DMS53 treated with DMSO at 0.1 percent for 48 hours (cell line): ENCODE results near the gene KIRREL1.

Experiments used
- DNase-seq: peaks from one replicate; lab custom pipeline; 2025; ENCODE audit not compliant: unreplicated experiment; lab: John Stamatoyannopoulos, UW

Gene KIRREL1

DNA sequence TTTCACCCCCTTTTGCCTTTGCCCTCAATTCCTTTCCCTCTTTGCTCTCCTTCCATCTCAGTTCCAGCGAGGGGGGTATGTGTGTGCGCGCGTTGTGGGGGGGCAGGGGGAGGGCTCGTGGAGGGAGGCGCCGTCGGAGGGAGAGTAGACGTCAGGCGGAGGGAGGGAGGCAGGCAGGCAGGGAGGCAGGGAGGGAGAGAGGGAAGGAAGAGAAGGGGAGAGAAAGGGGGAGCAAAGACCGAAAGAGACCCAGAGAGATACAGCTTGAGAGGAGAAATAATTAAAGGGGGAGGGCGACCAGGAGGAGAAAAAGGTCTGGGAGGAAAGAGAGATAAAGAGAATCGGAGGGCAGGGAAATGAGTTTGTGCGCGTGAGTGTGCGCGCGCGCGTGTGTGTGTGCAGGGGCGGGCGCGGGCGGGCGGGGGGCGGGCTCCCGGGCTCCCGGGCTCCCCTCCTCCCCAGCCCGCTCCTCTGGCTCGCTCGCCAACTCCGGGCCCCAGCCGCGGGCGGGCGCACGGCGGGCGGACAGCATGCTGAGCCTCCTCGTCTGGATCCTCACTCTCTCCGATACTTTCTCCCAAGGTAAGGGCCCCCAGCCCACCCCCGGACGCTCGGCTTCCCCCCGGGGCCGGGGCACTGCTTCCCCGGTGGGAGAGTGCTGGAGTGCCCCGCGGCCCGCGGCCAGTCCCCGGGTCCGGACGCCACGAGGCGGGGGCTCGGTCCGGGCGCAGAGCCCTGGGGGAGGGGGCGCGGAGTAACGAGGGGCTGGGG, at the start of gene KIRREL1:
TSS of gene KIRREL1 (plus strand) at position 499 of the 771 bp plus-strand sequence. CDS start at position 531, 32 bp downstream.
- DNase-seq: peak; percentile 6

DNA sequence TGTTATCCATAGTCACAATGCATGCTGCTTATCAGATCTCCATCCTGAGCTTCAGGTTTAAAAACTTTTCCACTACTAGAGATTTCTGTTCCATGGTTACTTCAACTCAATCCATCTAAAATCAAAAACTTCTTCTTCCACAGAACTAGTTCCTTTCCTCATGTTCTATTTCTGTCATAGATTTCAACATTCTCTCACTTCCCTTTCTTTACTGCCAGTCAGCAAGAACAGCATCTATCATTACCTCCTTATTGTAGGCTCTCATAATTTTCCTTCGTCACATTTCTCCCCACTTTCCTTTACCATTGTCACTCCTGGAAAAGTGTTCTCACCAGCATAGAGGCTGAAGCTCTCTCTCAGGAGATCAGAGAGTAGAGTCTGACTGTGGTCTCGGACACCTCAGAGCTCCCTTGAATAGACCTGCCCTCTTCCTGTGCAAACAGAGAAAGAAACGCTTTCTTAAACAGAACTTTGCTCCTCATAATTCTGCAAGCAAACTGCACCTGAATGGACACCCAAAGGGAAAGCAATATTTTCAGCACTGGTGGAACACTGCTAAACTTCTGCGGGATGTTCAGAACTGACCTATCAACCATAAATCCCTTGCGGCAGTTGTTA, 48.7 kb upstream of the KIRREL1 start:
- no peak for DNase-seq

DNA sequence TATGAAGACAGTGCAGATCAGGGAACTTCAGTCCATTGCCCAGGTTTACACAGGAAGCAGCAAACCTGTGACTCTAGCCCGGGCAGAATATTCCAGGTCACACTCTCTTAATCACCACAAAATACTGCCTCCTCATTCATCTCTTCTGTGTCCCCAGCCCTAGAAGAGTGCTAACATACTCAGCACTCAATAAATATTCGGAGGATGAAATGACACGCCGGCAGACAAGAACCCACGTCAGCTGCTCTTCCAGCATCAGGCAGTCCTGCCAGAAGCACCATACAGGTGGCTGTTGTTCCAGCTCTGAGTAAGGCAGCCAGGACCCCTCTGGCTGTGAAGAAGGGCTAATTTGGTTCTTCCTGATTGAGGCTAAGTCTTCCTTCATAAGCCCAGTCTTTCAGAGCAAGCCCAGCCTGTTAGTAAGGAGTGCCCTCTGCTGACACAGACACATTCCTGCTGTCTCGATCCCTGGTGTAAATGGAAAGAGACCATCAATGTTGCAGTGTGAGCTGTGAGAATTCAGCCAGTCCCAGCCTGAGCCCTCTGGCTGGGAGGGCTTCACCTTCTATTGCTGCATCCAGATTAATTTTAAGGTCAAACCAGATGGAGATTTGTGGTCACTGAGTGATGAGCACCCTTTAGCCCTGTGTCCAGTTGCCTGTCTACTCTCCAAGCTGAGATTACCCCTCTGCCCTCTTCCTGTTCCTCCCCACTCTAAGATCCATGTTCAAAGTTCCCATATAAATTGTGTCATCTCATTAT, 45.0 kb upstream of the KIRREL1 start:
- peak; percentile 50 for DNase-seq

DNA sequence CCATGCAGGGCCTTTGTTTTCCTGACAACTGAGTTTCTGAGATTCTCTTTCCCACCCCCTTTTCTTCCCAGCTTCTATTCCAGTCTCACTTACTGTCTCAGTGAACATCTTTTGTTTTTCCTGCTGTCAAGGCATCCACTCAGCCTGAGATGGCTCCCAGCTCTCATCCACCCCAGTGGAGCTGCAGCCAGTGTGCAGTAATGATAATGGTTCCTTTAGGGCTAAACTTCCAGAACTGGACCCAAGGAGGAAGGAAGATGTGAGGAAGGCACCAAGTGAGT, 44.4 kb upstream of the KIRREL1 start:
- DNase-seq: no peak

DNA sequence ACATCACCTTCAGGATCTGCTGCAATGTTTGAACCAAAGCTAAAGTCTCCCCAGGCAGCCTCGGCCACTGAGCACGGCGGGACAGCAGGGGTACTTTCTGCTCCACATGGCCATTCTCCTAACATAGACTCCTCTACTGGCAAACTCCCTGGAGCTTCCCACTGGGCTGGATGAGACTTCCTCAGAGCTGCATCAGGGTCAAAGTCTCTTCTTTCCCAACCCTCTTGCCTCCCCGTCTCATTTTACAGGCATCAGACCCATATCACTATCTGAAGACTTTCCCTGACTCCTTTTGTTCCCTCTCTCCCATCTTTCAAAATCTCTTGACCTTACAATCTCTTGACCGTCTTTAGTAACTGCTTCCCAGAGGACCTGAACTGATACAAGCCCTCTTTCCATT, 42.2 kb upstream of the KIRREL1 start:
- no peak for DNase-seq

DNA sequence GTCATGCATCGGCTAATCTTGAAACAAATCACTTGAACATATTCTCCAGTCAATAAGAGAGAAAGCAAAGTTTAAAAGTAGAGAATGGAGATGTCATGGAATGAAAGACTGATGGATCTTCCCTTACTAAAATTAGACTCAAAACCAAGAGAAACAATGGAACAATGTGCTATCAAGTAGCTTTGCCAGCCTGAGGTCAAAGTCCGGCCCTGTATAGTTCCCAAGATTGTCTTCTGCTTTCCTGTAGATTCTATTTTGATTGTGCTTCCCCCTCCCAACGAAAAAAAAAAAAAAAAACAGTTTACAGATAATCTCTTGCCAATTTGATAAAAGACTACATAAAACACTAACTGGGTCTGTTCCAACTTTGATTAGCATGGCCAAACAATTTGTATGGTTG, 40.8 kb upstream of the KIRREL1 start:
- no peak for DNase-seq

DNA sequence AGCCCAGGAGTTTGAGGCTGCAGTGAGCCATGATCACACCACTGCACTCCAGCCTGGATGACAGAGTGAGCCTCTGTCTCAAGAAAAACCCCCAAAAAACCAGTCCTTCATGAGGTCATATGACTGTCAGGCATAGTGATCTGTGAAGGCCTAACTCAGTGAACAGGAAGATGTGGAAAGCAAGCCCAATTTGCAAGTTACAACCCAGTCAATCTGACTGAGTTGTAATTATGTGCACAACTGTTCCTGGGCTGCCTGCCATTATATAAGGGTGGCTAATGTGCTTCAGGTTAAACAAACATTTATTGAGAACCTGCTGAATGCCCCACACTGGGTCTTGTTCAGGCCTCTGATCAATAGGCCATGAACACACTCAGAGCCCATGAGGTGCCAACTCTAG, 38.2 kb upstream of the KIRREL1 start:
- DNase-seq: no peak

DNA sequence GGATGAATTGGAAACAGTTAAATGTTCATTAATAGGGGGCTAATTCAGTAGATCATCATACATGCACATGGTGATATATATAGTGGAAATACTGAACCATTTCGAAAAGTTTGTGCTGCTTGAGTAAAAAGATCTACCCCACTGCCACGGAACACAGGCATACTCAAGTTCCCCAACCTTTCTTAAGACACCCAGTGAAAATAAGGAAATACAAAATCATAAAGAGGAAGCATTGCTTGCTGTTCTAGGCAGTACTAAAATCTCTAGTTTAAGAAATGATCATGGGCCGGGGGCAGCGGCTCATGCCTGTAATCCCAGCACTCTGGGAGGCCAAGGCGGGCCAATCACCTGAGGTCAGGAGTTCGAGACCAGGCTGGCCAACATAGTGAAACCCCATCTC, 37.6 kb upstream of the KIRREL1 start:
- no peak for DNase-seq

DNA sequence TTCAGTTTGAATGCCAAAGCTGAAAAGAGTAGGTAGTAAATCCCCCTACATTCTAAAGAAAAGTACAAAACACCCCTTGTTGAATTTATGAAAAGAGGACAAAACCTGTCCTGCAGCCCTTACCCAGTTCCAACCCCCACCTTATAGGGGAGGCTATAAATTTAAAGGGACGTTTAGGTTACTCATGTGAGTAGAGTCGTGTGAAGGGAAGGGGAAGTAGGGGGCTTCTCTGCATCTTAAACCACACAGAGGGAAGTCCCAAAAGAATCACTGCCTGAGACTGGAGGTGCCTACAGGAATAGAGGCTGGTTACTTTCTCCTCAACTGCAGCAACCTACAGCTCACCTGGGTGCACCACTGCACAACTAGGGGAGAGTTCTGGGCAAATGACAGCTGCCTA, 36.7 kb upstream of the KIRREL1 start:
- no peak for DNase-seq

DNA sequence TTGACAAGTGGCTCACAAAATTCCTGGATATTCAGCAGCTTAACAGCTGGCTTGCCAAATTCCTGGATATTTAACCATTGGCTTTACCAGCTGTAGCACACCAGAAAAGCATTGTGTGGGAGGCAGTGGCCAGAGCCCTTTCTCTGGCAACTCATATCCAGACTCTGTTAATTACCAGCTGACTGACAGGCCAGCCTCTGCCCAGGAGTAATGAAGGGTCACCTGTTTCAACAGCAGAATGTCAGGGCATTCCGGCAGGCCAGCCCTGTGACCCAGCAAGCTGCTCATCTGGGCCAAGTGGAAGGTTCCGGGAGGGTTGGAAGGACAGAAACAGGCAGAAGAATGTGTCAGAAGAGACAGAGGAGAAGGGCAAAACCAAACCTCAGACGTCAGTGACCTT, 35.2 kb upstream of the KIRREL1 start:
- no peak for DNase-seq

DNA sequence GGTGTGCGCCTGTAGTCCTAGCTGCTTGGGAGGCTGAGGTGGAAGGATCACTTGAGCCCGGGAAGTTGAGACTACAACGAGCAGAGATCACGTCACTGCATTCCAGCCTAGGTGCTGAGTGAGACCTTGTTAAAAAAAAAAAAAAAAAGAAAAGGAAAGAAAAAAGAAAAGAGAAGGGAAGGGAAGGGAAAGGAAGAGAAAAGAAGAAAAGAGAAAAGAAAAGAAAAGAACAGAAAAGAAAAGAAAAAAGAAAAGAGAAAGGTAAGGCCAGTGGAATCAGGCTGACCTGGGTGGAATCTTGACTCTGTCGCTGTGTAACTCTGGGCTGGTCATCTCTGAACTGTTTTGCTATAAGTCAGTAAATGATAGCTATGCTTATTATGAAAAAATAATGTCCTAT, 33.7 kb upstream of the KIRREL1 start:
- no peak for DNase-seq

DNA sequence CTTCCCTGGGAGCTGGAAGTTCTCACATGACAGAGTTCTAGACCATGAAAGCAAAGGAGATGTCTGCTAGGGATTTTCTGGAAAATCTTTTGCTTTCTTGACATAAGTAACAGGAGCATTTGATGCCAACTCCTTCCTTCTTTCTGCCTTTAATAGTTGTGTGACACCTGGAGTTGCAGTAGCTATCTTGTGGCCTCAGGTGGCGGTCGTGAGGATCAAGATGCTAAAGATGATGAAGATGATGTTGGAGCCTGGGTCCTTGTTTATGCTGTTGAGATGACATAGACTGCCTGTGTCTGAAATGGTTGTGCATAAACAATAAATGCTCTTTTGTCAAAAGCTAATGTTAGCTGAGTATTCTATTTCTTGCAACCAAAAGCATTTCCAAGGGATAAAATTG, 32.7 kb upstream of the KIRREL1 start:
- DNase-seq: no peak

DNA sequence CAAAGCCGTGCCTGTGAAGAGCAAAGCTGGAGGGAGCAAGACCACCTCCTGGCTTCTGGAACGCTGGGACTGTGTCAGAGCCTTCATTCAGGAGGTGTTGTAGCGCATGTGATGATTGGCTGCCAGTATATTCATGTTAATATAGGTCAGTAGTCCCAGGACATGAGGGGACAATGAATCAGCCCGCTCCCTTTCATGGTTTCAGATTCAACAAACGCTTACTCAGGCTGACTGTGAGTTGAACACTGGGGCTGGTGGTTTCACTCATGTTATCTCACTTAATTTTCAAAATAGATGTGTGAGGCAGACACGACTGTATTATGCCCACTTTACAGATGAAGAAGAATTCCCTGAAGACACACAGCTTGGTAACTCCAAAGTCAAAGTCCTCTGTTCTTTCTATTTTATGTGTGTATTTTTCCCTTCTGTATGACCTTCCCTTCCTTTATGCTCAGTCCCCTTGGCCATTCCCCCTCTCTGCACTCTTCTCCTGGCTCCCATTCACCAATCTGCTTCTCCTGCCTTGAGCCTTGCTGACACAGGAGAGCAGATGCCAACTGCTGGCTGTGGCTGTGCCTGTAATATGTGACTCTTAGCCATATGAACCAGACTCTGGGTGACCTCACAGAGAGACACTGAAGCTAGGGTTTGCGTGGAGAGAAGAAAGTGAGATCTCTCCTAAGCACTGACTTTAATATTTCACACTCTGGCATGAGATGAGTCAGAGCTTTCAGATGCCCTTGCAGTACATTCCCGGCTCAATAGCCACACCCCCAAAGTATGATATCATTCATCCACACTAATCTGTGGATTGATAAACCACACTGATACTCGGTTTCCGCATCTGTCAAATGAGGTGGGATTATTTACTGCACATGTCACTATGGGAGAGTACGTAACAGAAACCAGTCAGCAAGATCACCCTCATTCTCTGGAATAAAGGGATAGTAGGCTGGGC, 31.4 kb upstream of the KIRREL1 start:
- DNase-seq: peak; percentile 7

DNA sequence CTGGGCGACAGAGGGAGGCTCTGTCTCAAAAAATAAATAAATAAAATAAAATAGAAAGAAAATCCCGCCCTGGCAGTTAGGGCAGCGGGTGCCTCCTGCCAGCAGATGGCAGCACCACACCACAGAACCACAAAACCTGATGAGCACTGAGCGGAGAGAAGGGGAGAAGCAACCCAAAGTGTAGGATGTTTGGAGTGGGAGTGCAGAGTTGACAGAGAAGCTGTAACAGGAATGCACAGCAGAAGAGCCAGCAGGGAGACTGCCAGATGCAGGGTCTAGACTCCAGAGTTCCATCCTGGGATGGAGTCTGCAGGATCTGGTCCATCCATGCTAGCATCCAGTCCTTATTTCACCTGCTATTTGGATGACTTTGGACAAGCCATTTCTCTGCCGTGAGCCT, 29.7 kb upstream of the KIRREL1 start:
- peak; percentile 65 for DNase-seq

DNA sequence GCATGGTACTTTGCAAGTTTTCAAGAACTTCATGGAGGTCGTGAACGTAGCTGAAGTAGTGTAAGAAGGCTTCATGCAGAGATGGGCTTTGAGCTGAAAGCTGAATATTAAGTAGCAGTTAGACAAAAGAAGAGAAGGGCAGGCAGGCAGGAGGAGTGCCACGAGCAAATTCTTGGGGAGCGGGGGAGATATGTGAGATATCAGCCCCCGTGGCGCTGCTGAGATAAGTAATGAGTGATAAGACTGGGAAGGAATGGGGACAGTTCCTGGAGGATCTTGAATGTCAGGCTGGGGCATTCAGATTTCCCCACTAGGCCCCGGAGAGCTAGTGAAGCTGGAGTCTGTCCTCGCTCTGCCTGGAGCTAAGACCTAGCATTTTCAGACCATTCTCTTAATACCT, 27.9 kb upstream of the KIRREL1 start:
- no peak for DNase-seq

DNA sequence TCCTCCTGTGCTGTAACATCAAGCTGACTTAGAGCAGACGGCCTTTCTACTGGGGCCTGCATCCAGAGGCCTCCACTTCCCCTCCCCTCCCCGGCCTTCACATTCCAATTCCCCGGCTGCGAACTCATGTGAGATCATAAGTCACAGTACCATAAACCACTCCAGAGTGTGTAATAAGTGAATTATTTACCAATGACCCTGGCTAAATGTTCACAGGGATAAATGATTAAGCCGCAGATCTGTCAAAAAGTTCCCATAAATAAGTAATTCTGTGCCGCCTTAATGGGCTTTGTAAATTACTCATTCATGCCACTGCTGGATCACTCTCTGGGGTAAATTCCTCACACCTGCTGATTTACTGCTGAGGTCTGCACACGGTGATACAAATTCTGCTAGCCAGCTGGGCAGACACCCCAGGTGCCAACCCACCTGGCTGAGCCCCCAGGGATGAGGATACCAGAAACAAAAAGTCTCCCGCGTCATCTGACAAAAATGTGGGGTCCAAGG, 27.4 kb upstream of the KIRREL1 start:
- DNase-seq: no peak

DNA sequence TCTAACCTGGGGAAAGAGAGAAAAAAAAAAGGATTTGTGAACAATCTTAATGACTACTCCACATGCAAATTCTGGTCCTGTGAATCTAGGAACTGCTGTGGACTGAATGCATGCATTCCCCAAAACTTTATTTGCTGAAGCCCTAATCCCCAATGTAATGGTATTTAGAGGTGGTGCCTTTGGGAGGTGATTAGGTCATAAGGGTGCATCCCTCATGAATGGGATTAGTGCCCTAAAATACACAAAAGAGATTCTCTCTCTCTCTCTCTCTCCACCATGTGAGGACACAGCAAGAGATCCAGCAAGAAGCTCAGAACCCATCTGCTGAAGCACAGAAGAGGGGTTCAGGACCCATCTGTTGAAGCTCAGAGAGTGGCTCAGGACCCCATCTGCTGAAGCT, 26.2 kb upstream of the KIRREL1 start:
- no peak for DNase-seq

DNA sequence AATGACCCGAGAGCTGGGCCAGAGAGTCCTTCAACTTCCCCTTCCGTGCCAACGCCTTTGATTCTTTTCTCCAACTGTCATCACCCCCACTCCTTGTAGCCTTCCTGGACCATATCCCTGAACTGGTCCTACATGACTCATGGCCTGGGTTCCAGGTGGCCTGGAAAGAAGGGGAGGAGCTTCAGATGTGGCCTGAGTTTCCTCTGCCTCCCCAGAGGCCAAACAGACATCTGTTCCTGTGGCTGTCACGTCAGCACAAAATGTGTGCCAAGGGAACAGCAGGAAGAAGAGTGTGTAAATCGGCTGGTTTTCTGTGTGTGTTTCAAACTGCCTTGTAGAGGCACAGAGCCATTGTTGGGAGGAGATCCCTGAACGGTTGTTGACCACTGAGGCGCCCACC, 24.9 kb upstream of the KIRREL1 start:
- DNase-seq: peak; percentile 77

DNA sequence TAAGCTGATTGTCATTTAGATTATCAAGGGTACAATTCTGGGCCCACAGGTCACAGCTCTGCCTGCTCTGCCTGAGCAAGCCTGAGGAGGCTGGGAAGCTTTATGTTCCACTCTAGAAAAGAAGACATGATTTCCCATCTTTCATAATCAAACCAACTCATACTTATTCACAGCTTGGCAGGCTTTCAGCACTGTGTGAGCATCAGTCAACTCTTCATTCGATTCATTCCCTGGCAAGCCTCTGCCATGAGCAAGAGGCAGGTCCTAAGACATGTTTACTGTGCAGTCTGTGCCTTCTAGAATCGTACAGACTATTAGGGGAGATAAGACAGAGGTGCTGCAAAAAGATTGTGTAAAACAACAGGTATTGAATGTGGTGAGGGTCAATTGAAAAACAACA, 24.5 kb upstream of the KIRREL1 start:
- no peak for DNase-seq

DNA sequence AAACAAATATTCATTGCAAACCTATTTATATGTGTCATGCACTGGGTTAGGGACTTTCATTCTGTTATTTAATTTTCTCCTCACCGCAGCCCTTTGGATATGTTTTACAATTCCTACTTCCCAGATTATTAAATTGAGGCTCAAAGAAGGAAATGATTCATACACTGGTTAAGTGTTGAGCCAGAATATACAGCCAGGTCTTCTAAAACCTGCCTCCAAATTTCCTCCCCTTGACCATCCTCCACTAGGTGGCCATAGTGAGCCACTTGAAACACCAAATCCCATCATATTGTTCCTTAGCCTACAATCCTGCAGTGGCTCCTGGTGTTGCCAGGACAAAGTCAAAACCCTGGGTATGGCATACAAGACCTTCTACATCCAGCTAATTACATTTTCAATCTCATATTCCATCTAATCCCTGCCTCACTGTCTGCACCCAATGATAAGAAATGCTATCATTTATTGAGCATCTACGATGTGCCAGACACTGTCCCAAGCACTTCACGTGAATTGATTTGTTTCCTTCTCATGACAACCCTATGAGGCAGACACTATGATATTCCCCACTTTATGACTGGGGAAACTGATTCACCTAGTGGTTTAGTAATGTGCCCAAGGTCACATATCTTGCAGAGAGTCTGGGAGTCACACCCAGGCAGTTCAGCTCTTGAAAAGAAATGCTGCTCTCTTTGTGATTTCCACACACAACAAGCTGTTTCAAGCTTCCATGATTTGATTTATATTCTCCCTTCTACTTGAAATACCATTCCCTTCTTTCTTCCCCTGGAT, 23.6 kb upstream of the KIRREL1 start:
- DNase-seq: peak; percentile 69
